OCI-LY7 (cell line): Measurements from ENCODE around the gene CECR2. TPM values are rescaled to one million over a fixed set of nuclear protein-coding genes. Genes with fewer than 3 reads are reported as not detected.

ENCODE experiments used
- BruUV-seq: library from RNA; stranded (reverse); fragments of 400-500 nt; replicated peaks from 2 replicates; lab custom pipeline; 2021; lab: Mats Ljungman, UMichigan
- CTCF ChIA-PET: fragments of 300-600 bp; sonication (Branson Sonifier 250); formaldehyde crosslinking; loops from one replicate; lab custom pipeline; 2022; ENCODE audit warnings: antibody characterized with exemption; ENCODE audit not compliant: unreplicated experiment; lab: Charles Lee
- POLR2A ChIA-PET: fragments of 300-600 bp; sonication (Branson Sonifier 250); formaldehyde crosslinking; loops from one replicate; lab custom pipeline; 2022; ENCODE audit warnings: antibody characterized with exemption; lab: Charles Lee
- DNase-seq: peaks from one replicate; pipeline ENCODE4 v3.0.0-alpha.2; 2015; ENCODE audit warnings: low spot score
- H2AFZ ChIP-seq: fragments of 200-600 bp; sonication (generic), shearing (Covaris generic); 2 replicates; pipeline ENCODE4 v1.6.1; 2014; ENCODE audit warnings: mild to moderate bottlenecking, antibody characterized with exemption, low read length, moderate library complexity
- H3K27ac ChIP-seq: fragments of 200-600 bp; sonication (generic); 2 replicates; pipeline ENCODE4 v1.5.1; 2014; ENCODE audit warnings: mixed run types, low read depth, mild to moderate bottlenecking, moderate library complexity, low read length, inconsistent platforms; ENCODE audit not compliant: poor library complexity, severe bottlenecking
- H3K36me3 ChIP-seq: fragments of 200-600 bp; sonication (generic); 2 replicates; pipeline ENCODE4 v1.6.1; 2014; ENCODE audit warnings: mild to moderate bottlenecking, antibody characterized with exemption, low read length, moderate library complexity, mixed read lengths; ENCODE audit not compliant: insufficient read depth
- H3K4me1 ChIP-seq: fragments of 200-600 bp; sonication (generic); 2 replicates; pipeline ENCODE4 v1.5.1; 2014; ENCODE audit warnings: mild to moderate bottlenecking, low read length; ENCODE audit not compliant: insufficient read depth, poor library complexity, severe bottlenecking
- H3K4me2 ChIP-seq: fragments of 200-600 bp; sonication (generic); 2 replicates; pipeline ENCODE4 v1.6.1; 2014; ENCODE audit warnings: mild to moderate bottlenecking, low read length
- H3K4me3 ChIP-seq: fragments of 200-600 bp; sonication (generic); 2 replicates; pipeline ENCODE4 v1.5.1; 2014; ENCODE audit warnings: mild to moderate bottlenecking, low read depth, low read length; ENCODE audit not compliant: poor library complexity, severe bottlenecking
- H3K79me2 ChIP-seq: fragments of 200-600 bp; sonication (generic); 2 replicates; pipeline ENCODE4 v1.6.1; 2016; ENCODE audit warnings: low read depth, mild to moderate bottlenecking, low read length, moderate library complexity, mixed read lengths; ENCODE audit not compliant: insufficient read depth
- H3K9me2 ChIP-seq: fragments of 200-600 bp; sonication (generic); 2 replicates; pipeline ENCODE4 v1.6.1; 2016; ENCODE audit warnings: mild to moderate bottlenecking, low read length, mixed read lengths; ENCODE audit not compliant: insufficient read depth
- H3K9me3 ChIP-seq: fragments of 200-600 bp; sonication (generic); 2 replicates; pipeline ENCODE4 v1.6.1; 2014; ENCODE audit warnings: mild to moderate bottlenecking, mixed run types, low read length, mixed read lengths
- H4K20me1 ChIP-seq: fragments of 200-600 bp; sonication (generic); 2 replicates; pipeline ENCODE4 v1.6.1; 2014; ENCODE audit warnings: mild to moderate bottlenecking, antibody characterized with exemption, low read length, moderate library complexity, mixed read lengths; ENCODE audit not compliant: insufficient read depth
- EZH2phosphoT487 ChIP-seq: fragments of 200-600 bp; sonication (generic); IDR thresholded peaks from 2 replicates; pipeline ENCODE4 v1.6.1; 2018; ENCODE audit warnings: low read depth, borderline replicate concordance, mild to moderate bottlenecking, mixed run types, antibody characterized with exemption, low read length, moderate library complexity, mixed read lengths
- intact Hi-C: fragments of 100-400 bp; cut with micrococcal nuclease; formaldehyde crosslinking; loops from one replicate; pipeline ENCODE4 v1.10.0; 2022; ENCODE audit not compliant: unreplicated experiment
- small RNA-seq: library from RNA; depleted of rRNA; stranded (forward); fragments of <200 nt; gene quantifications from one replicate; pipeline ENCODE3, GENCODE V24; 2014
- total RNA-seq, 2 experiments: library from RNA; depleted of rRNA in 1 of 2; stranded (reverse); fragments of >200 nt in 1 of 2; shearing (Covaris generic) in 1 of 2; gene quantifications; 2 replicates each; pipeline ENCODE4 v1.2.3, GENCODE V29; 2014 to 2022
- TF ChIP-seq, protein P1 (sequence below): fragments of 200-600 bp; sonication (generic); conservative IDR thresholded peaks from 2 replicates; pipeline ENCODE4 v1.5.1; 2014; ENCODE audit warnings: mild to moderate bottlenecking, antibody characterized with exemption, low read length, moderate library complexity, mixed read lengths

CECR2 gene
- total RNA-seq, 2 experiments from 2014 or later, result 0.09 to 0.53 TPM

DNA sequence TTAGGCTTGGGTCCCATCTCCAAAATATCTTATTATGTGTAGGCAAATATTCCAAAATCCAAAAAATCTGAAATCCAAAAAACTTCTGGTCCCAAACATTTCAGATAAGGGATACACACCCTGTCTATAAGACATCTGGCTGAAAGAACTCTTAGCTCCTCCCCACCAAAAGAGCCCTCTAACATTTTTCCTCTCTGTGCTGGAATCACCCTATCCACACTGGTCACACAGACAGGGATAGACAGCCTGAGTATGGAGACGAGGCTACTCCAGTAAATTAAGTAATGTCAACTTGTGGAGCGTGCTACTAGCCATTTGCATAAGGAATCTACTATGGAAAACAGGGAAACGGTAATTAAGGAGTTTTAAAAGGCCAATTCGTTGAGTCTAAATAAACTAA is 234.4 kb downstream of the CECR2 start:
- H3K9me2 ChIP-seq, result no peaks in the 10 kb centered on the region
- DNase-seq, result no peak
- H3K36me3 ChIP-seq, result peaks cover 70% of the 10 kb centered on the region
- no peaks in the 10 kb centered on the region for H3K9me3 ChIP-seq
- POLR2A ChIA-PET, result interaction anchor here (0.6 to 1.0 kb wide), 3 partner anchors 8 to 344 kb away, joined by 3 read pairs; no protein-coding TSS in a partner anchor
- no TSS peak for BruUV-seq
- H4K20me1 ChIP-seq, result no peaks in the 10 kb centered on the region
- no peaks in the 10 kb centered on the region for H3K4me1 ChIP-seq
- CTCF ChIA-PET, result no interaction called here
- intact Hi-C loops, result no loop called here
- no peak overlapping the region for H3K4me3 ChIP-seq
- no peak overlapping the region for H3K4me2 ChIP-seq
- no peak overlapping the region for H2AFZ ChIP-seq
- no peak overlapping the region for H3K27ac ChIP-seq
- H3K79me2 ChIP-seq, result no peaks in the 10 kb centered on the region
- TF ChIP-seq, protein P1, sequence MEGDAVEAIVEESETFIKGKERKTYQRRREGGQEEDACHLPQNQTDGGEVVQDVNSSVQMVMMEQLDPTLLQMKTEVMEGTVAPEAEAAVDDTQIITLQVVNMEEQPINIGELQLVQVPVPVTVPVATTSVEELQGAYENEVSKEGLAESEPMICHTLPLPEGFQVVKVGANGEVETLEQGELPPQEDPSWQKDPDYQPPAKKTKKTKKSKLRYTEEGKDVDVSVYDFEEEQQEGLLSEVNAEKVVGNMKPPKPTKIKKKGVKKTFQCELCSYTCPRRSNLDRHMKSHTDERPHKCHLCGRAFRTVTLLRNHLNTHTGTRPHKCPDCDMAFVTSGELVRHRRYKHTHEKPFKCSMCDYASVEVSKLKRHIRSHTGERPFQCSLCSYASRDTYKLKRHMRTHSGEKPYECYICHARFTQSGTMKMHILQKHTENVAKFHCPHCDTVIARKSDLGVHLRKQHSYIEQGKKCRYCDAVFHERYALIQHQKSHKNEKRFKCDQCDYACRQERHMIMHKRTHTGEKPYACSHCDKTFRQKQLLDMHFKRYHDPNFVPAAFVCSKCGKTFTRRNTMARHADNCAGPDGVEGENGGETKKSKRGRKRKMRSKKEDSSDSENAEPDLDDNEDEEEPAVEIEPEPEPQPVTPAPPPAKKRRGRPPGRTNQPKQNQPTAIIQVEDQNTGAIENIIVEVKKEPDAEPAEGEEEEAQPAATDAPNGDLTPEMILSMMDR, result no peak
- TF ChIP-seq EZH2phosphoT487, result no peak

DNA sequence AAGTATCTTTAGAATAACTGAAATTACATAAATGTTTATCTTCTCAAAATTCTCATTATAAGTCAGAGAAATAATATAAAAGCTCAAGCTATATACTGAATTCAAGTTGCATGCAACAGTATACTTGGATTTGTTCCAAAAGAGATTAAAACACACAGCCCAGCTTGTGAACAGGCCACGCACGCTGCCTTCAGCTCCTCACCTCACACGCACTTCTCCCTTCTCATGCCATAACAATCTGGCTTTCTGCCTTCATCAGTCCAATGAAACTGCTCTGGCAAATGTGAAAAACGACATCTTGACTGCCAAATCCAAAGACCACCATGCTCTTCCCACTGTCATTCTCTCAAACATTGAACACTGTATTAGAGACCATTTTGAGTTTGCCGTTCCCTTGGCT is 237.2 kb downstream of the CECR2 start:
- Histone ChIP-seq H3K4me3 (no peak overlapping the region), H2AFZ (no peak overlapping the region), H4K20me1 (no peaks in the 10 kb centered on the region), H3K4me1 (no peaks in the 10 kb centered on the region), H3K79me2 (peaks cover 5% of the 10 kb centered on the region; the same call in 1 of the 2 replicates), H3K4me2 (no peak overlapping the region), H3K36me3 (peaks cover 66% of the 10 kb centered on the region), H3K9me3 (no peaks in the 10 kb centered on the region), H3K9me2 (no peaks in the 10 kb centered on the region), H3K27ac (no peak overlapping the region)
- no TSS peak for BruUV-seq
- no peak for TF ChIP-seq EZH2phosphoT487
- TF ChIP-seq, protein P1, result no peak
- ChIA-PET CTCF (no interaction called here), POLR2A (interaction anchor here (0.6 to 1.7 kb wide), 2 partner anchors 10 to 11 kb away, joined by 3 to 7 read pairs; no protein-coding TSS in a partner anchor)
- intact Hi-C loops, result no loop called here
- DNase-seq, result no peak

Small RNA genes within 50 kb of the gene (small RNA-seq; reads per million reads assigned to genes)
- gene CECR9 (not detected), gene RN7SL843P (not detected)

Other genes starting within 250 kb of the CECR2 start
- gene TMEM121B, start 248.1 kb upstream of the CECR2 start, total RNA-seq (2014; rRNA removed; shearing (Covaris generic)), result 0.32 and 0.33 TPM in 2 replicates
- gene TMEM121B, start 248.1 kb upstream of the CECR2 start, total RNA-seq (2022), result 0.09 and 0.15 TPM in 2 replicates
- gene HDHD5, start 210.2 kb upstream of the CECR2 start, total RNA-seq (2014; rRNA removed; shearing (Covaris generic)), result 77.3 and 84.6 TPM in 2 replicates
- gene HDHD5, start 210.2 kb upstream of the CECR2 start, total RNA-seq (2022), result 60.3 and 77.4 TPM in 2 replicates
- 16.5 and 19.6 TPM in 2 replicates for gene ADA2, start 150.0 kb upstream of the CECR2 start, total RNA-seq (2014; rRNA removed; shearing (Covaris generic))
- 42.8 and 49.5 TPM in 2 replicates for gene ADA2, start 150.0 kb upstream of the CECR2 start, total RNA-seq (2022)
- gene SLC25A18, start 194.0 kb downstream of the CECR2 start, total RNA-seq (2014; rRNA removed; shearing (Covaris generic)), result not detected in 2 replicates
- not detected in 2 replicates for gene SLC25A18, start 194.0 kb downstream of the CECR2 start, total RNA-seq (2022)